SH-SY5Y (cell line): ENCODE data around the gene KCNN3.

Experiments used
- GATA2 ChIP-seq: IDR thresholded peaks from 2 replicates; pipeline ENCODE4 v1.6.1; 2011; ENCODE audit warnings: mild to moderate bottlenecking, low read depth, low read length
- GATA3 ChIP-seq: IDR thresholded peaks from 2 replicates; pipeline ENCODE4 v1.6.1; 2011; ENCODE audit warnings: low read depth, mild to moderate bottlenecking, low read length, moderate library complexity

DNA sequence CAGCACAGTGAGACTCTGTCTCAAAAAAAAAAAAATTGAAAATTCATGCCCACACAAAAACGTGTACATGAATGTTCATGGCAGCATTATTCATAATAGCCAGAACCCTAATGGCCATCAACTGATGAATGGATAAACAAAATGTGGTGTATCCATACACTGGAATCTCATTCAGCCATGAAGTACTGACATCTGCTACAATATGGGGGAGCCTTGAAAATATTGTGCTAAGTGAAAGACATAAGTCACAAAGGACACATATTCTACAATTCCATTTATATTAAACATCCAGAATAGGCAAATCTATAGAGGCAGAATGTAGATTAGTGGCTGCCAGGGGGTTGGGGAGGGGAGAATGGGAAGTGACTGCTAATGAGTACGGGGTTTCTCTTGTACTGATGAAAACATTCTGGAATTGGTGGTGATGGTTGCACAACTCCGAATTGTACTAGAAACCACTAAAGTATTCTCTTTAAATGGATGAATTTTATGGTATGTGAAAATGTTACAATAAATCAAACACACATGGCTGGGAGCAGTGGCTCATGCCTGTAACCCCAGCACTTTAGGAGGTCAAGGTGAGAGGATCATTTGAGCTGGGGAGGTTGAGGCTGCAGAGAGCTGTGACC is 33.0 kb upstream of the KCNN3 start:
- TF ChIP-seq GATA2, result no peak
- TF ChIP-seq GATA3, result no peak
